ENCODE results near the gene SLC6A20.
"Not testable (repeated sequence)": the region's sequence is repeated elsewhere in the genome, so short reads cannot be mapped to it uniquely, and the experiment has no call there.

The SLC6A20 gene

DNA sequence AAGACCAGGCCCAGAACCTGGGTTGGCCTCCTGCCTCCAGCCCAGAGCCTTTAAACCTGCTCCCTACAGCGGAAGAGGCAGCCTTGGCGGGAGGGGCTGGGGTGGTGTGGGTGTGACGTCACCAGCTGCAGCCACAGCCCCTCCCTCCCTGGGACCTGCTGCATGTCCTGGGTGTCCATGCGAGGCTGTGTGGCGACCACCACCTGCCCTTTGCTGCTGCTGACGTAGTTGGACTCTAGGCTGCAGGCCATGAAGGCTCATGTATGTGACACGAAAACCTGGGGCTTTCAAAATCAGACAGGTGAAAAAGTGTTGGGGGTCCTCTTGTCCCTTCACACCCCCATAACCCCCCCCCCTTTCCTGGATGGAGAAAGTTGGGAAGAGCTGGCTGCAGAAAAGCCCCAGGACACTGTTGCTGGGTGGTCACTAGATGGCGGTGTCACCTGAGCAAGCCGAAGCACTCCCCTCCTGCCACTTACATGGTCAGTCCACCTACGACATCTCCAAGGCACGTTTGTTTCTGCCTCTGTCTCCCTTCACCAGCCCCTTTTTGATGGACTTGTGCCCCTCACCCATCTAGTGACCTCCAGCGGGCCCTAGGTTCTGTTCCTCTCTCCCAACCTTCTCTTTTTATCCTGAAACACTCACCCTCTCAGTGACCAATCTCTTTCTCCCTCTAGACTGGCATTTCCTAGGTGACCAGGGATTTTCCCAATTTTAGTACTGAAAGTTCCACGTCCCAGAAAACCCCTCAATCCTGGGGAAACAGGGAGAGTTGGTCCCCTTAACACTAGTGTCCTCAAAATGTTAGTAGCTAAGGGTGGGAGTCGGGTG is 35.2 kb downstream of the SLC6A20 start:
- no peaks in the 10 kb centered on the region for H4K20me1 ChIP-seq (ENCODE audit: insufficient read depth, low read length)
- H3K4me1 ChIP-seq (ENCODE audit: insufficient read depth, low read length), result peaks cover 10% of the 10 kb centered on the region
- no peak overlapping the region for H3K4me3 ChIP-seq (ENCODE audit: low read depth in 1 of 2, low read length in 2 of 2)
- H3K4me2 ChIP-seq (ENCODE audit: insufficient read depth, low read length), result no peak overlapping the region
- ATAC-seq (ENCODE audit: insufficient read depth, low read depth) (peak; percentile 71), DNase-seq (peak; percentile 40)
- H3K27me3 ChIP-seq (ENCODE audit: insufficient read depth, low read length, poor library complexity), result no peaks in the 10 kb centered on the region
- no peak overlapping the region for H3K9ac ChIP-seq (ENCODE audit: low read depth, low read length)
- H3K79me2 ChIP-seq (ENCODE audit: insufficient read depth, low read length), result no peaks in the 10 kb centered on the region
- H3K9me3 ChIP-seq (ENCODE audit: insufficient read depth, low read length, severe bottlenecking), result no peaks in the 10 kb centered on the region
- TF ChIP-seq, protein P1, sequence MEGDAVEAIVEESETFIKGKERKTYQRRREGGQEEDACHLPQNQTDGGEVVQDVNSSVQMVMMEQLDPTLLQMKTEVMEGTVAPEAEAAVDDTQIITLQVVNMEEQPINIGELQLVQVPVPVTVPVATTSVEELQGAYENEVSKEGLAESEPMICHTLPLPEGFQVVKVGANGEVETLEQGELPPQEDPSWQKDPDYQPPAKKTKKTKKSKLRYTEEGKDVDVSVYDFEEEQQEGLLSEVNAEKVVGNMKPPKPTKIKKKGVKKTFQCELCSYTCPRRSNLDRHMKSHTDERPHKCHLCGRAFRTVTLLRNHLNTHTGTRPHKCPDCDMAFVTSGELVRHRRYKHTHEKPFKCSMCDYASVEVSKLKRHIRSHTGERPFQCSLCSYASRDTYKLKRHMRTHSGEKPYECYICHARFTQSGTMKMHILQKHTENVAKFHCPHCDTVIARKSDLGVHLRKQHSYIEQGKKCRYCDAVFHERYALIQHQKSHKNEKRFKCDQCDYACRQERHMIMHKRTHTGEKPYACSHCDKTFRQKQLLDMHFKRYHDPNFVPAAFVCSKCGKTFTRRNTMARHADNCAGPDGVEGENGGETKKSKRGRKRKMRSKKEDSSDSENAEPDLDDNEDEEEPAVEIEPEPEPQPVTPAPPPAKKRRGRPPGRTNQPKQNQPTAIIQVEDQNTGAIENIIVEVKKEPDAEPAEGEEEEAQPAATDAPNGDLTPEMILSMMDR (IDR thresholded peaks at IDR 0.05; ENCODE audit: borderline replicate concordance, extremely low read depth, low read length, poor library complexity, severe bottlenecking), result peak; percentile 80
- no peak for TF ChIP-seq EZH2 (IDR thresholded peaks at IDR 0.05; ENCODE audit: borderline replicate concordance, low read depth, low read length, severe bottlenecking)
- H3K36me3 ChIP-seq (ENCODE audit: insufficient read depth, low read length), result peaks cover 17% of the 10 kb centered on the region; the same call in 1 of the 2 replicates
- 0 out of 2 replicates have a peak overlapping the region, but pooled peaks have one; percentile 20 for H3K27ac ChIP-seq (ENCODE audit: low read length)
- no peak overlapping the region for H2AFZ ChIP-seq (ENCODE audit: low read depth, low read length)

GRCh38 chr3:45759851-45760250 is 36.5 kb downstream of the SLC6A20 start:
- no peaks in the 10 kb centered on the region for H3K79me2 ChIP-seq (ENCODE audit: insufficient read depth, low read length)
- no peak overlapping the region for H3K4me3 ChIP-seq (ENCODE audit: low read depth in 1 of 2, low read length in 2 of 2)
- H3K36me3 ChIP-seq (ENCODE audit: insufficient read depth, low read length), result 0 out of 2 replicates have a peak, but pooled peaks cover 10% of the 10 kb centered on the region

GRCh38 chr3:45758871-45759270 is 37.5 kb downstream of the SLC6A20 start:
- no peak overlapping the region for H3K9ac ChIP-seq (ENCODE audit: low read depth, low read length)
- no peaks in the 10 kb centered on the region for H3K27me3 ChIP-seq (ENCODE audit: insufficient read depth, low read length, poor library complexity)
- no peaks in the 10 kb centered on the region for H3K79me2 ChIP-seq (ENCODE audit: insufficient read depth, low read length)
- DNase-seq, result no peak
- no peaks in the 10 kb centered on the region for H3K9me3 ChIP-seq (ENCODE audit: insufficient read depth, low read length, severe bottlenecking)
- H2AFZ ChIP-seq (ENCODE audit: low read depth, low read length), result no peak overlapping the region
- H4K20me1 ChIP-seq (ENCODE audit: insufficient read depth, low read length), result no peaks in the 10 kb centered on the region
- no peak overlapping the region for H3K4me3 ChIP-seq (ENCODE audit: low read depth in 1 of 2, low read length in 2 of 2)
- no peak overlapping the region for H3K4me2 ChIP-seq (ENCODE audit: insufficient read depth, low read length)
- H3K4me1 ChIP-seq (ENCODE audit: insufficient read depth, low read length), result peaks cover 10% of the 10 kb centered on the region
- 0 out of 2 replicates have a peak, but pooled peaks cover 10% of the 10 kb centered on the region for H3K36me3 ChIP-seq (ENCODE audit: insufficient read depth, low read length)
- TF ChIP-seq, protein P1 (IDR thresholded peaks at IDR 0.05; ENCODE audit: borderline replicate concordance, extremely low read depth, low read length, poor library complexity, severe bottlenecking), result no peak
- TF ChIP-seq EZH2 (IDR thresholded peaks at IDR 0.05; ENCODE audit: borderline replicate concordance, low read depth, low read length, severe bottlenecking), result no peak
- no peak overlapping the region for H3K27ac ChIP-seq (ENCODE audit: low read length)
- no peak for ATAC-seq (ENCODE audit: insufficient read depth, low read depth)

More at GRCh38 chr3:45759851-45760250, 36.5 kb downstream of the SLC6A20 start:
- ATAC-seq (ENCODE audit: insufficient read depth, low read depth) (no peak), DNase-seq (no peak)
- H3K9me3 ChIP-seq (ENCODE audit: insufficient read depth, low read length, severe bottlenecking), result no peaks in the 10 kb centered on the region
- H4K20me1 ChIP-seq (ENCODE audit: insufficient read depth, low read length), result no peaks in the 10 kb centered on the region
- no peak overlapping the region for H3K27ac ChIP-seq (ENCODE audit: low read length)
- H2AFZ ChIP-seq (ENCODE audit: low read depth, low read length), result no peak overlapping the region
- no peak overlapping the region for H3K9ac ChIP-seq (ENCODE audit: low read depth, low read length)
- no peak overlapping the region for H3K4me2 ChIP-seq (ENCODE audit: insufficient read depth, low read length)
- no peaks in the 10 kb centered on the region for H3K27me3 ChIP-seq (ENCODE audit: insufficient read depth, low read length, poor library complexity)
- peaks cover 10% of the 10 kb centered on the region for H3K4me1 ChIP-seq (ENCODE audit: insufficient read depth, low read length)
- TF ChIP-seq, protein P1 (IDR thresholded peaks at IDR 0.05; ENCODE audit: borderline replicate concordance, extremely low read depth, low read length, poor library complexity, severe bottlenecking), result no peak
- no peak for TF ChIP-seq EZH2 (IDR thresholded peaks at IDR 0.05; ENCODE audit: borderline replicate concordance, low read depth, low read length, severe bottlenecking)

DNA sequence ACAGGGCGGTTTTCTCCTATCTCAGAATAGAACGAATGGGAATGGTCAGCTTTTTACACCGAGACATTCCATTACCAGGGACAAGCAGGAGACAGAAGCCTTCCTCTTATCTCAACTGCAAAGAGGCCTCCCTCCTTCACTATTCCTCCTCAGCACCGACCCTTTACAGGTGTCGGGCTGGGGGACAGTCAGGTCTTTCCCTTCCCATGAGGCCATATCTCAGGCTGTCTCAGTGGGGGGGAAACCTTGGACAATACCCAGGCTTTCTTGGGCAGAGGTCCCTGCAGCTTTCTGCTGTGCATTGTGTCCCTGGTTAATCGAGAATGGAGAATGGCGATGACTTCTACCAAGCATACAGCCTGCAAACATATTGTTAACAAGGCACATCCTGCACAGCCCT is 39.2 kb downstream of the SLC6A20 start:
- not testable (repeated sequence) for ATAC-seq (ENCODE audit: insufficient read depth, low read depth); DNase-seq; H3K27me3 ChIP-seq (ENCODE audit: insufficient read depth, low read length, poor library complexity)

More for the DNA sequence above, 39.2 kb downstream of the SLC6A20 start:
- not testable (repeated sequence) for H4K20me1 ChIP-seq (ENCODE audit: insufficient read depth, low read length); H3K36me3 ChIP-seq (ENCODE audit: insufficient read depth, low read length); H3K4me2 ChIP-seq (ENCODE audit: insufficient read depth, low read length); H3K9me3 ChIP-seq (ENCODE audit: insufficient read depth, low read length, severe bottlenecking); H3K79me2 ChIP-seq (ENCODE audit: insufficient read depth, low read length); H3K9ac ChIP-seq (ENCODE audit: low read depth, low read length); H3K27ac ChIP-seq (ENCODE audit: low read length); H3K4me3 ChIP-seq (ENCODE audit: low read depth in 1 of 2, low read length in 2 of 2); H2AFZ ChIP-seq (ENCODE audit: low read depth, low read length)
- H3K4me1 ChIP-seq (ENCODE audit: insufficient read depth, low read length), result peaks cover 10% of the 10 kb centered on the region
